Measurements from ENCODE around the gene TRMT1L. TPM values are rescaled to one million over a fixed set of nuclear protein-coding genes. Genes with fewer than 3 reads are reported as not detected.
"Not testable (repeated sequence)": the region's sequence is repeated elsewhere in the genome, so short reads cannot be mapped to it uniquely, and the experiment has no call there.

TRMT1L gene
- total and polyA plus RNA-seq, 2 donors (not counting 3 experiments of a cell fraction or from before 2014, with no cell fraction given): 7.9 to 12.8 TPM

GRCh38 chr1:185200889-185201288 lies 44.1 kb upstream of the TRMT1L start:
- Histone ChIP-seq H3K4me3 (replicated peaks in 1 of 3; ENCODE audit: insufficient read depth in 1 of 3, low read depth in 1 of 3, low read length in 3 of 3) (no peak overlapping the region), H3K27ac (ENCODE audit: insufficient read depth, low read depth, low read length) (no peak overlapping the region), H3K4me2 (ENCODE audit: insufficient read depth, low read length) (no peak overlapping the region), H3K9ac (replicated peaks; ENCODE audit: extremely low read depth, insufficient read depth, low read length) (no peak overlapping the region), H3K9me1 (replicated peaks; ENCODE audit: control insufficient read depth, extremely low read depth, insufficient read depth, low read length) (no peaks in the 10 kb centered on the region), H3K27me3 (ENCODE audit: control insufficient read depth in 2 of 2, insufficient read depth in 2 of 2, low read length in 2 of 2) (no peaks in the 10 kb centered on the region), H2AFZ (ENCODE audit: low read depth, low read length) (no peak overlapping the region), H3K9me3 (replicated peaks; ENCODE audit: control insufficient read depth, insufficient read depth, low read length) (no peaks in the 10 kb centered on the region), H4K20me1 (replicated peaks; ENCODE audit: control insufficient read depth, extremely low read depth, insufficient read depth, low read length) (no peaks in the 10 kb centered on the region), H3K36me3 (ENCODE audit: control insufficient read depth in 2 of 2, extremely low read depth in 1 of 2, insufficient read depth in 2 of 2, low read length in 2 of 2) (no peaks in the 10 kb centered on the region), H3K4me1 (ENCODE audit: control insufficient read depth, extremely low read depth, insufficient read depth, low read length) (no peaks in the 10 kb centered on the region), H3K79me2 (ENCODE audit: control insufficient read depth, insufficient read depth, low read length) (no peaks in the 10 kb centered on the region)
- no peak for FAIRE-seq
- intact Hi-C loops (cut with micrococcal nuclease) (no loop called here), dilution Hi-C loops (cut with MboI; ENCODE audit: extremely low pct_ligation_motif_present, low sequenced_read_pairs) (no loop called here)
- TF ChIP-seq GATA2 (IDR thresholded peaks at IDR 0.05; ENCODE audit: insufficient read depth, insufficient read length, low read depth, low read length) (no peak), JUN (IDR thresholded peaks at IDR 0.05; ENCODE audit: borderline replicate concordance, insufficient read depth, insufficient read length, low read depth) (no peak)
- TF ChIP-seq, protein P1, sequence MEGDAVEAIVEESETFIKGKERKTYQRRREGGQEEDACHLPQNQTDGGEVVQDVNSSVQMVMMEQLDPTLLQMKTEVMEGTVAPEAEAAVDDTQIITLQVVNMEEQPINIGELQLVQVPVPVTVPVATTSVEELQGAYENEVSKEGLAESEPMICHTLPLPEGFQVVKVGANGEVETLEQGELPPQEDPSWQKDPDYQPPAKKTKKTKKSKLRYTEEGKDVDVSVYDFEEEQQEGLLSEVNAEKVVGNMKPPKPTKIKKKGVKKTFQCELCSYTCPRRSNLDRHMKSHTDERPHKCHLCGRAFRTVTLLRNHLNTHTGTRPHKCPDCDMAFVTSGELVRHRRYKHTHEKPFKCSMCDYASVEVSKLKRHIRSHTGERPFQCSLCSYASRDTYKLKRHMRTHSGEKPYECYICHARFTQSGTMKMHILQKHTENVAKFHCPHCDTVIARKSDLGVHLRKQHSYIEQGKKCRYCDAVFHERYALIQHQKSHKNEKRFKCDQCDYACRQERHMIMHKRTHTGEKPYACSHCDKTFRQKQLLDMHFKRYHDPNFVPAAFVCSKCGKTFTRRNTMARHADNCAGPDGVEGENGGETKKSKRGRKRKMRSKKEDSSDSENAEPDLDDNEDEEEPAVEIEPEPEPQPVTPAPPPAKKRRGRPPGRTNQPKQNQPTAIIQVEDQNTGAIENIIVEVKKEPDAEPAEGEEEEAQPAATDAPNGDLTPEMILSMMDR (IDR thresholded peaks at IDR 0.05; ENCODE audit: extremely low read depth in 1 of 2, insufficient read depth in 1 of 2, low read depth in 1 of 2, low read length in 2 of 2): no peak
- POLR2A ChIA-PET: no interaction called here
- DNase-seq (ENCODE audit: low read depth, low spot score): no peak
- CTCF ChIA-PET: no interaction called here
- no TSS peak for BruUV-seq (replicated peaks)

- H3K9me3 ChIP-seq (replicated peaks; ENCODE audit: control insufficient read depth, insufficient read depth, low read length); H3K36me3 ChIP-seq (ENCODE audit: control insufficient read depth in 2 of 2, extremely low read depth in 1 of 2, insufficient read depth in 2 of 2, low read length in 2 of 2); dilution Hi-C loops (cut with MboI; ENCODE audit: extremely low pct_ligation_motif_present, low sequenced_read_pairs); H3K79me2 ChIP-seq (ENCODE audit: control insufficient read depth, insufficient read depth, low read length); FAIRE-seq; H2AFZ ChIP-seq (ENCODE audit: low read depth, low read length); BruUV-seq (replicated peaks); H3K4me1 ChIP-seq (ENCODE audit: control insufficient read depth, extremely low read depth, insufficient read depth, low read length); H3K4me3 ChIP-seq (replicated peaks in 1 of 3; ENCODE audit: insufficient read depth in 1 of 3, low read depth in 1 of 3, low read length in 3 of 3); H4K20me1 ChIP-seq (replicated peaks; ENCODE audit: control insufficient read depth, extremely low read depth, insufficient read depth, low read length); H3K27ac ChIP-seq (ENCODE audit: insufficient read depth, low read depth, low read length); DNase-seq (ENCODE audit: low read depth, low spot score); H3K9me1 ChIP-seq (replicated peaks; ENCODE audit: control insufficient read depth, extremely low read depth, insufficient read depth, low read length); POLR2A ChIA-PET; intact Hi-C loops (cut with micrococcal nuclease); H3K4me2 ChIP-seq (ENCODE audit: insufficient read depth, low read length); H3K9ac ChIP-seq (replicated peaks; ENCODE audit: extremely low read depth, insufficient read depth, low read length); H3K27me3 ChIP-seq (ENCODE audit: control insufficient read depth in 2 of 2, insufficient read depth in 2 of 2, low read length in 2 of 2): not testable (repeated sequence)
- CTCF ChIA-PET: interaction anchor here (0.9 kb wide), 1 partner anchor 10 kb away, joined by 4 read pairs; no protein-coding TSS in a partner anchor
These were observed 42.0 kb upstream of the TRMT1L start for GRCh38 chr1:185198712-185199111.
